ENCODE measurements around the gene PRAMEF12.
"Not testable (repeated sequence)": the region's sequence is repeated elsewhere in the genome, so short reads cannot be mapped to it uniquely, and the experiment has no call there.

Gene PRAMEF12

DNA sequence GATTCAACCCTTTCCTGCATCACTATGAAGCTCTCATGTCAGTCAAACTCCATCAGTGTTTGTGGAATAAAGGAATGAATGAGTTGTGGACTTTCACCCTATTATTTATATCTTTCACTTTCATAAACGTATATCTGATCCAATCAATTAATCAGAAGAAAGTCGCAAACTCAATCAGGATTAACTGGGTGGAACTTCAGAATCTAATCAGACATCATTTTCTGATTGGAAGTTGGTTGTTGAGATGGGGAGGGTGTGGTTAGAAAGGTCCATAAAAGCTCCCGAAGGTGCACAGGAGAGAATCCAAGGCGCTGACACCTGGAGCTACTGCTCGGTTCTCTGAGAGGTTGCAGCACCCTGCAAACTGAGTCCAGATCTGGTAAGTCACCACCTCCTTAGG, at the start of gene PRAMEF12:
Gene PRAMEF12, plus strand, starts transcription at position 301 of the 400 bp plus-strand sequence. CDS start 1,130 bp downstream, outside the sequence.
- no peak for DNase-seq (ENCODE audit: low spot score)

DNA sequence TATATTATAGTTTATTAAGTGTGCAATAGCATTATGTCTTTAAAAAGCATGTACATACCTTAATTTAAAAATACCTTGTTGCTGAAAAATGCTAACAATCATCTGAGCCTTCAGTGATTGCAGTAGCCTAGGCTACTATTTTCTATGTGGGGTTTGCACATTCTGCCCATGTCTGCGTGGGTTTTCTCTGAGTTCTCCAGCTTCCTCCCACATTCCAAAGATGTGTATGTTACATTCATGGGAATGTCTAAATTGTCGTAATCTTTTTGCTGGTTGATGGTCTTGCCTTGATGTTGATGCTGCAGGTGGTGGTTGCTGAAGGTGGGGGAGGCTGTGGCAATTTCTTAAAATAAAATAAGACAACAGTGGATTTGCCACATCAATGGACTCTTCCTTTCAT, 45.1 kb upstream of the PRAMEF12 start:
- DNase-seq (ENCODE audit: low spot score), result no peak

DNA sequence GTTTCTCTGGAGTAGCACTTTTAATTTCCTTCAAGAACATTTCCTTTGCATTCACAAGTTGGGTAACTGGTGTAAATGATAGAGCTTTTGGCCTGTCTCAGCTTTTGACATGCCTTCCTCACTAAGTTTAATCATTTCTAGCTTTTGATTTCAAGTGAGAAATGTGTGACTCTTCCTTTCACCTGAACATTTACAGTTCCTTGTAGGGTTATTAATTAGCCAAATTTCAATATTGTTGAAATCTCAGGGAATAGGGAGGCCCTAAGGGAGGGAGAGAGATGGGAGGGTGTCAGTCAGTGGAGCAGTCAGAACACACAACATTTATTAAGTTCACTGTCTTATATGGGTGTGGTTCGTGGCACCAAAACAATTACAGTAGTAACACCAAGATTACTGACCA, 43.4 kb upstream of the PRAMEF12 start:
- no peak for DNase-seq (ENCODE audit: low spot score)

DNA sequence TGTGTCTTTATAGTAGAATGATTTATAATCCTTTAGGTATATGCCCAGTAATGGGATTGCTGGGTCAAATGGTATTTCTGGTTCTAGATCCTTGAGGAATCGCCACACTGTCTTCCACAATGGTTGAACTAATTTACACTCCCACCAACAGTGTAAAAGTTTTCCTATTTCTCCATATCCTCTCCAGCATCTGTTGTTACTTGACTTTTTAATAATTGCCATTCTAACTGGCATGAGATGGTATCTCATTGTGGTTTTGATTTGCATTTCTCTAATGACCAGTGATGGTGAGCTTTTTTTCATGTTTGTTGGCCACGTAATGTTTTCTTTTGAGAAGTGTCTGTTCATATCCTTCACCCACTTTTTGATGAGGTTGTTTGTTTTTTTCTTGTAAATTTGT, 42.5 kb upstream of the PRAMEF12 start:
- not testable (repeated sequence) for DNase-seq (ENCODE audit: low spot score)

DNA sequence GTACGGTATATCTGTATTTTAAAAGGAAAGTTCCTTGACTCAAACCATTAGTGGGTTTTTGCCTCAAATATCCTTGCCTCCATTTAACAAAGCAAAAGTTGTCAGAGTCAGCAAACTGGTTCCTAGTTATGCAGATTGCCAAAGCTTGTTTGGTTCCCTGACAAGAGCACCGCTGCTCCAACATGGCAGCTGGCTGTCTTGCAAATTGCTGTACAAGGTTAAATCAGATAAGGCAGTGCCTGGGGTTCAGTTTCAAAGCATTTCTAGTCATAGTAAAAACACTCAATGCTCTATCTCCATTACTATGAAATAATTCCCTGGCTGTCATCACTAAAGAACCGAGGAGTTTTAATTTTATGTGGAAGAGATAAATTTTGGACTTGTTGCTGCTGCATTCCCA, 38.9 kb upstream of the PRAMEF12 start:
- DNase-seq (ENCODE audit: low spot score), result no peak

DNA sequence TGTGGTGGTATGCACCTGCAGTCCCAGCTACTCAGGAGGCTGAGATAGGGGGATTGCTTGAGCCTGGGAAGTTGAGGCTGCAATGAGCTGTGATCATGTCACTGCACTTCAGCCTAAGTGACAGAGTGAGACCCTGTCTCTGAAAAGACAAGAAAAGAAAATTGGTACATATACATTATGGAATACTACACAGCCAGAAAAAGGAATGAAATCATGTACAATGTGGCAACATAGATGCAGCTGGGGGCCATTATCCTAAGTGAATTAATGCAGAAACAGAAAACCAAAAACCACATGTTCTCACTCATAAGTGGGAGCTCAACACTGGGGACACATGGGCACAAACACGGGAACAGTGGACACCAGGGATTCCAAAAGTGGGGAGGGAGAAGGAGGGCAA, 34.6 kb upstream of the PRAMEF12 start:
- no peak for DNase-seq (ENCODE audit: low spot score)

DNA sequence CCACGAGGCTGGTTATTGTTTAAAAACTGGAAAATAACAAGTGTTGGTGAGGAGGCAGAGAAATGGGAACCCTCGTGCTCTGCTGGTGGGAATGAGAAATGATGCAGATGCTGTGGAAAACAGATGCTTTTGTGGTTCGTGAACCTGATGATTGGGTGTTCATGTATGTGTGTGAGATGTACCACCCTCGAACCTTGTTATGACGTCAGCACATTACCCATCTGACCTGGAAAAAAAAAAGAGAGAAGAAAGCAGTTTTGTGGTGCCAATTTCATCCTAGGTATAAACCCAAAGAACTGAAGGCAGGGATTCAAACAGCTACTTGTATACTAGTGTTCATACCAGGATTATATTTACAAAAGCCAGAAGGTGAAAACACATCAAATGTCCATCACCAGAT, 33.9 kb upstream of the PRAMEF12 start:
- no peak for DNase-seq (ENCODE audit: low spot score)

DNA sequence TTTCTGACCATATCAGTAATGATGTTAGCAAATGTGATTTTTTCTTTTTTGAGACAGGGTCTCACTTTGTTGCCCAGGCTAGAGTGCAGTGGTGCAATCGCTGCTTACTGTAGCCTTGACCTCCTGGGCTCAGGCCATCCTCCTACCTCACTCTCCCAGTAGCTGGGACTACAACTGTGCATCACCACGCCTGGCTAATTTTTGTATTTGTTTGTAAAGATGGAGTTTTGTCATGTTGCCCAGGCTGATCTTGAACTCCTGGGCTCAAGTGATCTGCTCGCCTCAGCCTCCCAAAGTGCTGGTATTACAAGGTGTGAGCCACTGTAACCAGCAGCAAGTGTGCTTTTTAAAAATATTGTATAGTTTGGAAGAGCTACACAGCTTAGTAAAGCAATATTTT, 31.6 kb upstream of the PRAMEF12 start:
- no peak for DNase-seq (ENCODE audit: low spot score)

DNA sequence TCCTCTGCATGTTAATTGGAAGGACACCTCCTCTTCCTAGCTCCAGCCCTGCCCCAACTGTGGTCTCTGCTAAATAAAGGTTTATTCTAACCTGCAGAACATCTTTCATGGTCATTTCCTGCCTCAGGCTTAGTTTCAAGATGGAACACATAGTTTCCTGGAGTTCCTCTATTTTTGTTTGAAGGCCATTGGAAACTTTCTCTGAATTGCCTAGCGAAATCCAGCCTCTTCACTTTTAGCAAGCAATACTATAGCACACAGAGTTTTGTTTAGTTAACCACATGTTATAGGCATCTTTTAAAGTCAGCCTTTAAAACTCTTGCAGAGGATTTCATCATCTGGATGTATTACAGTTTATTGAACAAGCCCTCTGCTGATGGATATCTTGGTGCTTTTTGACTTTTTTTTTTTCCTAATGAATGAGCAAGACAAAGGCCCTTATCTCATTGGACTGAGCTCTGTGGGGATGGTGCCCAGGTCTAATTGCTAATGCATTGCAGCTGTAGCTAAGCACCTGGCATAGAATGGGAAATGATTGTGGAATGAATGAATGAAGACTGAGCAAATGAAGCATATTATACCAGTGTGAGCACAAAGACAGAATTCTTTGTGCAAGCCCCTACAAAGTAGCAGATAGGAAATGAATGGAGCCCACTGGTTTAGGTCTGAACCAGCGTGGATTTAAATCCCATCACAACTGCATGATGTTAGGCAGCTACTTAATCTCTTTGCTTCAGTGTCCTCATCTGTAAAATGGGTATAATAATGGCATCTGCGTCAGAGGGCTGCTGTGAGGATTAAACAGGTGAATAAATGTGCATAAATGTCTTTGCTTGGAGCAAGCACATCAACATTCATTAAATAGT, 28.2 kb upstream of the PRAMEF12 start:
- DNase-seq (ENCODE audit: low spot score), result no peak

DNA sequence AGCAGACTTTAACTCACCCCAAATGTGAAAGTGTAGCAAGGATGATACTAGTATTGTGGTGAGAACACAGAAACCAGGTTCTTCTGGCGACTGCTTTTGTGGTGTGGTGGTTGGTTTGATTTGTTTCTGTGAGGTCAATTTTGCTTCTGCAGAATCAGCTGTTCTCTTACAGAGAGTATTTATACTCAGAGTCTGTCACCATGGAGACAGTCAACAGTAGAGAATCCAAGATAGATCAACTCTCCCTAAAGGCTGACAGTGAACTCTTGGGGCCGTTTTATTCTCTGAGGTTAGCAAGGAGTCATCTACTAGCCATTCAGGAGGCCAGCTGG, 27.6 kb upstream of the PRAMEF12 start, which contains the start of gene CFAP107:
Gene CFAP107, plus strand, starts transcription at position 209 of the 332 bp plus-strand sequence. CDS start 231 bp downstream, outside the sequence.
- DNase-seq (ENCODE audit: low spot score), result no peak

DNA sequence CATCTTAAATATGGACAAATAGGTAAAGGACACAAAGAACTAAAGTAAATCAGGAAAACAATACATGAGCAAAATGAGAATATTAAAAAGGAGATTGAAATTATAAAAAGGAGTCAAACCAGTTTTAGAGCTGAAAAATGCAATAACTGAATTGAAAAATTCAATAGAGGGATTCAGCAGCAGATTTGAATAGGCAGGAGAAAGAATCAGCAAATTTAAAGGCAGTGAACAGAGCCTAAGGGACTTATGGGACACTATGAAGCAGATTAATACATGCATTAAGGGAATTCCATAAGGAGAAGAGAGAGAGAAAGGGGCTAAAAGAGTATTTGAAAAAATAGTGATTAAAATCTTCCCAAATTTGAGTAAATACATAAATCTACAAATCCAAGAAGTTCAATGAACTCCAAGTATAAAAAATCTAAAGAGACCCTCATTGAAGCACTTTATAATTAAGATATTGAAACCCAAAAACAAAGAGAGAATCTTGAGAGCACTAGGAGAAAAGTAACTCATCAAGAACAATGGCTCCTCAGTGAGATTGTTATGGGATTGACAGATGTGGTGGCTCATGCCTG, 24.7 kb upstream of the PRAMEF12 start:
- DNase-seq (ENCODE audit: low spot score), result no peak

DNA sequence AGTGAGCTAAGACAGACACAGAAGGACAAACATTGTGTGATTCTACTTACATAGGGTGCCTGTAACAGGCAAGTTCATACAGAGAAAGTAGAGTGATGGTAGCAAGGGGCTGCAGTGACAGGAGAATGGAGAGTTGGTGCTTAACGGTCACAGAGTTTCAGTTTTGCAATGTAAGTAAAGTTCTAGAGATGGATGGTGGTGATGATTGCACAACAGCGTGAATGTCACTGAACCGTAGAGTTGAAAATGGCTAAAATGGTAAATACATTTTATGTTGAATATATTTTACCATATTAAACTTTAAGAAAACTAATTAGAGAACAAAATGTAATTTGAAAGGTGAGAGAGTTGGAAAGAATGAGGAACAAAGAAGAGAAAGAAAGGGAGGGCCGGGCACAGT, 18.8 kb upstream of the PRAMEF12 start:
- DNase-seq (ENCODE audit: low spot score), result no peak

DNA sequence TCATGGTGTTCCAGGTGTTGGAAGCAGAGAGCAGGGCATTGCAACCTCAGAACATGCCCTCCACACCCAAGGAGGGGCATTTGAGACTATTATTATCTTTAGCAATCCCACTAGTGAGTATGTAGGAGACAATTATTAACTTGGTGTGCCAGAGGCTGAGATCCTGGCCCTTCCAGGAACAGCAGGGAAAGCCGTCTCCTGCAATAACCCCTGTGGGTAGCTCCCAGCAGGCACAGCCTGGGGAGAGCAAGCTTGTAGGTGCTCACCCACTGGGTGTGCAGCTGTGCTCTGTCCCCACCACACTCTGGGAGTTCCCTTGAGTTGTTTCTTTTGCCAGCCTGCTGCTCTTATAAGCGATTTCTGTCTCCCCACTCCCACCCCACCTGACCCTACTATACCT, 17.3 kb upstream of the PRAMEF12 start:
- no peak for DNase-seq (ENCODE audit: low spot score)

DNA sequence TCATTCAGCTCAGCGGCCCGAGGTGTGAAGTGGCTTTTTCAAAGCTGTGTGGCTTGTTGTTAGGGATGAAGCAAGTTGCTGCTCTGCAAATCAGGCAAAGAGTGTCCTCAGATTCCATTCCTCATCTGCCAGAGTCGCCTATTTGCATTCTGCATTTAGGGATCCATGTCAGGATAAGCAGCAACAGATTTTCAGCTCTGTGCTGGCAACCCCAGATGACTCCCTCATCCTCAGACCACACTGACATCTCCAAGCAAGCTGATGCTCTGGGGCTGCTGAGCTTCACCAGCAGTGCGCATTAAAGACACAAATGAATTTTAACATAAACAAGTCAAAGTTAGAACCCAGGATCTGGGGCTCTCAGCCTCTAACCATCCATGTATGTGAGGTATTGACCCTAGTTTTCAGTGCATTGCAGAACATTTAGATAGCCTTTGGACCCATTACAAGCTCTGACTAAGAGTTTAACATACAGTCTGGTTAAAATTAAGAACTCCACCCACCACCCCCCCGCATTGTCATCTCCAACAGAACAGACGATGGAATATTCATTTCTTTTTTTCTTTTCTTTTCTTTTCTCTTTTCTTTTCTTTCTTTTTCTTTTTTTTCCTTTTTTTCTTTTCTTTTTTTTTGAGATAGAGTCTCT, 16.6 kb upstream of the PRAMEF12 start:
- no peak for DNase-seq (ENCODE audit: low spot score)

DNA sequence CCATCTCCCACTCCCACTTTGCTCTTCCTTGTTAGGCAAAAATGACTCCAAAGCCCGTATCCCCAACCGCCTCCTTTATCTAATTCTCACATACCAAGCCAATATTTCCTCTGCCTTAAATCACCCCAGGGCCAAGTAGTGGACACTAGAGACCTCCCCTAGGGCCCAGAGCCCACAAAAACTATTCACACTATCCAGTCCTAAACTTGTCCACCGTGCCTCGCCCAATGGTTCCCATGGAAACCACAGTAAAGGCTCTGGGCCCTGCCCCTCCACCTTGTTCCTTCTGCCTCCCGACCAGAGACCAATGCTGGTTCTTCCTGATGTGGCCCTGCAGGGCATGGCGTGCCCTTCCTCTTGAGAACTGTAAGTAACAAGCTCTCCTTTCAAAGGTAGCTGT, 15.7 kb upstream of the PRAMEF12 start:
- no peak for DNase-seq (ENCODE audit: low spot score)

DNA sequence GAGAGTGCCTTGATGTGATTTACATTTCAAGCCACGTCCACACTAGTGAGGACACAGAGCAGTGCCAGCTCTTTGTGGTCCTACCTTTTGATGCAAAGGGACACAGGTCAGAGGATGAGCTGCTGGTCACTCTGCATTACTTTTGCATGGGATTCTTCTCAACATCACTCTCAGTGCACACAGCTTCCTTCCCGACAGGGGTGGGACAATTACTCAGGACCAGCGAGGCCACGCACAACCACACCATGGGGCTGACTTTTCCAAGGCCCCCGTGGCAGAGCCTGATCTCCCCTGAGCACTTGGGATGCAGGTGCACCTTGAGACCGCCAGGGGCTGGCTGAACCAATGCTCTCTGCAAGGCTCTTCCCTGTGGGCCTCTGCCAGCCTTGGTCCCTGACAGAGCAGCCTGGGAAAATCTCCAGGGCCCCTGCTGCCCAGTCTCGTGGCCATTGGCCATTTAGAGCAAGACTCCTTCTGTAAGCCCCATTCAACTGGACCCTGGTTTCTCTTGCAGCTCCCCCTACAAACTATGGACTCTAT, 13.2 kb upstream of the PRAMEF12 start:
- DNase-seq (ENCODE audit: low spot score), result no peak

DNA sequence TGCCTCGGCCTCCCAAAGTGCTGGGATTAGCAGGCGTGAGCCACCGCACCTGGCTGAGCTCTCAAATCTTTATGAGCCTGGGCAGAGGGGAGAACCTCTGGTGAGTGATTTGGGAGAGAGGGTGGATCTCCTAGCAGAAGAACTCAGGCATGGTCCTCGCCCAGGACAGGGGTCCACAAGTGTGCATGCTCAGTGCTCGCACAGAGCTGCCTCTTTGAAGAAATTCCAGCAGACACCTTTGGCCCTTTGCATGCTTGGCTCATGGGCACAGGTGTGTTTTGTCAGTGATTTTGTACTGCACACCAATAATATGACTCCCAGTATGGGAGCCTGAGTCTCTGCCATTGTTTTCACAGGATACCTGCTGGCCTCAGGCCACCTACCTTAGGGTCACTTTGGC, 11.8 kb upstream of the PRAMEF12 start:
- DNase-seq (ENCODE audit: low spot score), result no peak

DNA sequence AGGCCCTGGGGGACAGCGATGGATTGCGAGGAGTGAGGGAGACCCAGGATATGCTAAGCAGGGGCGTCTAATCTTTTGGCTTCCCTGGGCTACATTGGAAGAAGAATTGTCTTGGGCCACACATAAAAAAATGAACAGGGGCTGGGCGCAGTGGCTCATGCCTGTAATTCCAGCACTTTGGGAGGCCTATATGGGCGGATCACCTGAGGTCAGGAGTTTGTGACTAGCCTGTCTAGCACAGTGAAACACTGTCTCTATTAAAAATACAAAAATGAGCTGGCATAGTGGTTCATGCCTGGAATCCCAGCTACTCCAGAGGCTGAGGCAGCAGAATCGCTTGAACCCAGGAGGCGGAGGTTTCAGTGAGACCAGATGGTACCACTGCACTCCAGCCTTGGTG, 10.8 kb upstream of the PRAMEF12 start:
- DNase-seq (ENCODE audit: low spot score), result no peak

DNA sequence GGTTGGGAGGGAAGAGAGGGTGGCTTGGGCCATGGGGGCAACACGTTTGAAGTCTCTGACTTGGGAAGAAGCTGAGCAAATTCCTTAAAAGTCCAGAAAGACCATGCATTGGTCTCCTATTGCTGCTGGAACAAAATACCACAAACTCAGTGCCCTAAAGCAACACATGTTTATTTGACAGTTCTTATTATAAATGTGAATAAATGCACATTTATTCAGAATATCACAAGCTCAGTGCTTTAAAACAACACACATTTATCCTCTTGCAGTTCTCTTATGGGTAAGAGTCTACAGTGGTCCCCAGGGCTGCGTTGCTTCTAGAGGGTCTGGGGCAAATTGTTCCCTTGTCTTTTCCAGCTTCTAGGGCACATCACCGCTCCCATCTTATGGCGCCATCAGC, 10.1 kb upstream of the PRAMEF12 start:
- no peak for DNase-seq (ENCODE audit: low spot score)

DNA sequence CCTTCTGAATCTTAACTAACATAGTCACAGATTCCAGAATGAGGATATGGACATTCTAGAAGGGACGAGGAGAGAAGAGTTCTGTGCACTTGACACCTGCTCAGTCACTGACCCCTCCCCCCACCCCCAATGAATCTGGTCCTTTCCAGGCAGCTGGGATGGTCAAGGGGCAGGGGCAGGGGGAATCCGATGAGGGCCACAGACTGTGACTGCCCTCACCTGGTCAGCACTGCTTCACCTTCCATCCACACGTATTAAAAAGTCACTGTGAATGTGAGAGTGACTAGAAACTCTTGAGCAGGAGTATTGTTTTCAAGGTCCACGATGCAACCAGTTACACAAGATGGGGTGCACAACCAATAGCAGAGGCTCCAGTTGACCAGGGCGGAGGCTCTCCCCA, 9.5 kb upstream of the PRAMEF12 start:
- DNase-seq (ENCODE audit: low spot score), result no peak

DNA sequence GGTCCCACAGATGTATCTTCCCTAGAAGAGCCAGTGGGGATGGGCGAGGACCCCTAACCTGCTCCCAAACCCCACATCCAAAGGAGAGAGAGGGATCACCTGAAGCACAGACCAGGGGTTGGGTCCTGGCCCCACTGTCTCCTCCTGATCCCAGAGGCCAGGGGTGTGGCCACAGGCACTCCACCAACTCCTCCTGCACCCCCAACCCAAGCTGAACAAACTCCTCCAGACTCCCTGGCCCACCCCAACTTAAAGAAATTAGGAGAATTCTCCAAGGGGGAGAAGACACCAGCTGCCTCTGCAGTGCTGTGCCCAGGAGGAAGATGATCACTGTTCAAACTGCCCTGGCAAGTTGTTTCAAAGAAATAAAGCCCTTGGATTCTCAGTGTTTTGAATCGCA, 4.5 kb upstream of the PRAMEF12 start:
- no peak for DNase-seq (ENCODE audit: low spot score)

DNA sequence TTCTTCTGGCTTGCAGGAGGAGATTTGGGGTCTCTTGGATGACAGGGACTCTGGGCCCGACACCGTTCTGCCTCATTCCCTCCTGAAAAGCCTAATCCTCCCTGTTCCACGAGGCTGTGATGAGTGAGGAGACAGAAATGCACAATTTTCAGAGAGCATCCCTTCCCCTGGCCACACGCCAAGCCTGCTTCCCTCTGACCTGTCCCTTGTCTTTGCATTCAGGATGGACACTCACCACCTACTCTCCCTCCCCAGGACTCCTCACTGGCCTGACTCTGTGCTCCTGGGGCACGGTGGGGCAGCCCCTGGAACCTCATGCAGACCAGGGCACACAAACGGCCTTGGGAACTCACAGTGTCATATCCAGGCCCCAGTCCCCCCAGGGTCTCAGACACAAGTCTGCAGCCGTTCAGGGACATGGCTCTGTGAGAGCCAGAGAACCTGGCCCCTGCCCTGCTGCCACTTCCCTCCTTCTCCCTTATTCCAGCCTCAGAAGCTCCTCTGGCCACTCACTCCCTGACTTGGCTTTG, 3.5 kb upstream of the PRAMEF12 start:
- DNase-seq (ENCODE audit: low spot score), result no peak

DNA sequence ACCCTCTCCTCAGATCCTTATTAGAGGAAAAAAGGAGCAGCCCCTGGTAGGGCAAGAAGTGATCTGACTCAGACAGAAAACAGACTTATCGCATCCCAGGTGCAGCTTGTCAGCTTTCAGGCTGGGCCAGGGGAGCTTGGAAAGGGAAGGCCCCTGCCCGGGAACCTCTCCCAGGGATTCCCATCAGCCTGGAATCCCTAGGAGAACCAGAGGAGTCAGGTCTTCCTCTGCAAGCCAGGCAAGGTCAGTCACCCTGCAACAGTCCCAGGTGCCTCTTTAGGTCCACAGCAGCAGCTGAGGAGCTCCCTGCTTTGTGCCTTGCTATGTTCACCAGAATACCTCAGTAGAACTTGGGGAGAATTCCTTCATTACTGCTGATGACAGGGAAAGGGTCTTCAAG, 2.9 kb upstream of the PRAMEF12 start:
- no peak for DNase-seq (ENCODE audit: low spot score)
